ENCODE results near the gene MCM8.
A peak's percentile ranks its signal among the peaks of the same experiment; 100 is the strongest.

Gene MCM8

DNA sequence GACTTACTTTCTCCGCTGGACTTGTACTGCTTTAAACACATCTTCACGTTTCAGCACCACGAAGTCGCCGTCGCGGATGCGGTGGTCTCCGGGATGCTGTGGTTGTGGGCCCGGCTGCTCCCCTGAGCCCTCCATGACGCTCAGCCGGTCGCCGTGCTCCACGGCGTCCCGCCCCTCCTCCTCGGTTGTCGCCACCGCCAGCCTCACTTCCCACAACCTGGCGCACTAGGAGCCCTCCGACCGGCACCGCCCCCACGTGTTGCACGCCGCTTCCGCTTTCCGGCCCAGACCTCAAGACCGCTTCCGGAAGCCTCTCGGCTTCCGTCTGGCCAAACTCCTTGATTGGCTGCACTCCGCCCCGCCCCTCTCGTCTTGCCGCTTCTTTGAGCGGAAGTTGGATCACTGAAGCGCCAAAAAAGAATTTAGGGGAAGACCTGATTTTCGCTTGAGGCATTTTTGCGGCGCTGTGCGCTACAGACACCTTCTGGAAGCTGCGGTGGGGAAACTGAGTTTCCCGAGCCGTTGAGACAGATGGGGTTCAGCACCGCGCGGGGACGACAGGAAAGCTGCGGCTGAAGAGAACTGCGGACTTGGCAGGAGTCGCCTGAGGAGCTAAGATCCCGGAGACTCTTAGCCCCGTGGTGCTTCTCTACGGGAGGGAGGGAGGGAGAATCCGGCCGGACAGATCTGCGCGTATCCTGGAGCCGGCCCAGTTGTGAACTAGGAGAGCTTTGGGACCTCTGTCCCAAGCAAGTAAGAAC, at the start of gene MCM8, which contains the start of gene TRMT6:
TSS of gene MCM8 (plus strand) at position 382 of the 761 bp plus-strand sequence. CDS start 1,364 bp downstream, outside the sequence.
TSS of gene TRMT6 (minus strand) at position 263 of the 761 bp plus-strand sequence. CDS start at position 135, 128 bp downstream.
- FAIRE-seq = peak; percentile 88

DNA sequence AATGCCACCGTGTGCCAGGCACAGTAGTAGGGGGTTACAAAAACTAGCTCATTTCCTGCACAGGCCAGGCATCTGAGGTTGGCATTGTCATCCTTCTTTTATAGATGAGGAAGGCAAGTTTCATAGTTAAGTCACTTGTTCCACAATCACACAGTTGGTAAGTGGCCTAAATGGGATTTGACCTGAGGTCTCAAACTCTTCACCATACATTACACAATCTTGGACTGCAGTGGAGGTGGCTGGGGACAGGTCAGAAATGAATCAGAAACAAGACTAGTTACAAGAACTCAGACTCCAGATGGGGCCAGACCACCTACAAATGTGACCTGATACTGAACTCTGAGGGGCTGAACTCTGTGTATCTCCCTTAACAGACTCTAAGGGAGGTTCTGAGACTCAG, 49.5 kb upstream of the MCM8 start:
- no peak for FAIRE-seq

DNA sequence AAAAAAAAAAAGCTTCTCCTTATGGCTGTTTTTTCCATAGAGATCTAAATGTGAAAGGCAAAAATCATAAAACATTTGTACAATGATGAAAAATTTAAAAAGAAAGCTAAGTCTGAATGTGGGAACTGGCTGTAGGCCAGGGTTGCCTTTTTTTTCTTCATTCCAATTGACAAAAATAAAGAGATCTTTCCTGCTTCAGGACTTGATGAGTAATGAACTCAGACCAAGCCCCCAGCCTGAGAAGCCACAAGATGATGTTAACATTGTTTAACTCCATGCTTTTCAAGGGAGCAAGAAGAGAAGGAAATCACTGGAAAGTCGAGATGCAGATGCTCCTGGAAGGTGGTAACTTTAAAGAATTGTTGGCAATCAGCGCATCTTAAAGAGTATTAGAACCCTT, 41.5 kb upstream of the MCM8 start:
- FAIRE-seq = no peak

DNA sequence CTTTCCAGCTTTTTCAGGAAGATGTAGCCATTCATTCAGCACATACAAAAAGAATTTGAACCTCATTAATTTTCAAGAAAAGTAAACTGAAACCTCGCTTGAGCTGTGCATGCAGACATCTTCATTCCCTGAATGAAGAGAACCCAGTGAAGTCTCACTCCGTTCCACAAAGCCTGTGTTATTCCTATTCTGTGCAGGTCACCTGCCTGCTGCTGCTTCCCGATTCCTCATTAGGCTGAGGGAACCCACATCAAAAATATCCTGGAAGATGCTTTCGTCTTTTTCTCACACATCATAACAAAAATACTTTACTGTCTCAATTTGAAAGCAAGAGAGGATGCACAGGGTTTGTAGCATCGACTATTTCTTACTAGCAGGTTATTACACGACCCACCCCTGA, 40.3 kb upstream of the MCM8 start:
- no peak for FAIRE-seq

DNA sequence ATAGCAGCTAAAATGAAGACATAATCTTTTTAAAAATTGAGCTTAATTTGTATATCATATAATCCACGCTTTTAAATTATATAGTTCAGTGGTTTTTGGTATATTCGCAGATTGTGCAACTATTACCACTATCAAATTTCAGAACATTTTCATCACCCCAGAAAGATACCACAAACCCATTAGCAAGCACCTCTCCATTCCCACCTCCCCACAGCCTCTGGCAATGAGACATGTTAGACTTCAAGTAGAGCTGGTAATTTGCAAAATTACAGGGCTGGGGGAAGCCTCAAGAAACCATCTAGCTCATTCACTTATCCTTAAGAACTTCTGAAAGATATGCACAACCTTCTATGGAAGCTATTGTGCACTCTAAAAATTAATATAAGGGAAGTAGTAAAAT, 37.3 kb upstream of the MCM8 start:
- FAIRE-seq = no peak

DNA sequence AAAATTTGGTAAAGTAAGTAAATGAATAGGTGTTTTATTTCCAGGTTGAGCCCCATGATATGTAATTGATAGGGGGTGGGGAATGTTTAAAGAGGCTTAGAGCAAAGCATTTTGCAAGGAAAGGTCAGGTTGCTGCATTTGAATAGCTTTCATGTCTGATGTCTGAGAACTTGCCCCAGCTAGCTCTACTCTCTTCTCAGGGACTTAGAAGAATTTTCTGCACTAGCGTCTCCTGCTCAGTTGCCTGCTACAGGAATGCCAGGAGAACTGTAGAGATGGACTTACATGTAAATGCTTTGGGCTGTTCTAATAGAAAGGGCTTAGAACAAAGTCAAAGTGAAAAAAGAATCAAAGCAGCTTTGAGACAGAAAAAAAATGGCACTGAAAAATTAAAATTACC, 35.6 kb upstream of the MCM8 start:
- FAIRE-seq = no peak

DNA sequence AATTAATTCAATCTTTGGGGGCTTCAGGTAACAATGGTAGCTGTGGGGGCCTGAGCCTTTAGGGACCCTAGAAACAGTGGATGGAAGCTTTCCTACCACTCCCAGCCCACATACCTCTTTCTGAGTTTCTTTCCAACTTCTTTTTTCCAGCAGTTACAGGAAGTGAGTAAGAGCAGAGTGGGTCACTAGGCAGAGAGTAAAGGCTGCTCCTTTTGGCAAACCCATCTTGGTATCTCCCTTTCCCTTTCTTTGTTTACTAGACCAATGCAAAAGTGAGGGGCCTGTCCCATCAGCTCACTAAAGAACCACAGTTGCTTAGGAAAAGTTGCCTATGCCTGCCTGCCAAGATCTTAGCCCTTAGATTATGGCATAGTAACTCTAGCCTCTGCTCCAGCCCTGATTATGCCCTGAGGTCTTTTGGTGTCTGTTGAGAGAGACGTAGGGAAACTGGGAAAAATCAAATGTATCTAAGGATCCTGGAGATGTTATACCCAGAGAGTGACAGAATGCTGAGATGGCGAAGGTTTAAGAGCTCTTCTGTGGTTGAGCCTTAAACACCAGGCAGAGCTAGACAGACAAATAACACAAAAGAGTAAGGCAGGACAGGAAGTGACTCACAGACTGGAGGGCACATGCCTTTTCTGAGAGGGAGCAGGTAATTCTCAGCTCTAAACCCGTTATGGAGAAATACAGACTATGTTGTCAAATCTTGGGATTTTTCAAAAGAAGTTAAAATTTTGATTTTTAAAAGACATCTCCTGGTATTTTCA, 31.4 kb upstream of the MCM8 start:
- FAIRE-seq = no peak

DNA sequence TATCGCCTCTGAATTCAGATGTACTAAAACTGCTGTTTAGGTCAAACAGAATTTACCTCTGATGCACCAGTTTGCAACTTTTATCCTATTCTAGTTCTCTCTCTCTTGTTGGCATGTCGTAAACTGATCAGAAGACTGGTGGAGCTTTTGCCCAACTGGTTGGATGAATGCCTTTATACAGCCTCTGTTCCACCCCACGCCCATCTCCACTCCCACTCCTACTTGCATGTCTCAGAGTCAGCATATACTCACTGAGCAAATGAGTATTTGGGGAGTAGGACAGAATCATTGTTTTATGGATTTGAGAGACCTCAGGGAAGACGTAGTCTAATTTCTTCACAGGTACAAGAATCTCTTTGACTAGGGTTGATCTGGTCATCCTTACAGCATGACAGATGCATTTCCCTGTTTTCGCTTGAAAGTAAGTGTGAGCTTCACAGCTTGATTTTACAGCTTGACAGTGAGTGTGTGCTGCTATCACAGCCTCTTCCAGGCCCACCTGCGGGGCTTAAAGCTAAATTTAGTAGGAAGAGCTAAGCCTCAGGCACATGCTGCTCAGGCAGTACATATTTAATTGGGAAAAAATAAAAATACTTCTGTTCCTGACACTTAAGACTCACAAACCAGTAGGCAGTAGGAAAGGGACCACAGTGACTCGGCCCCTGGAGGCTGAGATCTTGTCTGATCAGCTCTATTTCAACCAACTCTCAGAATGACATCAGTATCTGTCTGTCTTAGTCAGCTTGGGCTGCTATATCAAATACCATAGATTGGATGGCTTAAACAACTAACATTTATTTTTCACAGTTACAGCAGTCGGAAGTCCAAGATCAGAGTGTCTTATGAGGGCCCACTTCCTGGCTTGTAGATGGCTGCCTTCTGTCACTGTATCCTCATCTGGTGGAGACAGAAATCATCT, 30.6 kb upstream of the MCM8 start:
- FAIRE-seq = no peak

DNA sequence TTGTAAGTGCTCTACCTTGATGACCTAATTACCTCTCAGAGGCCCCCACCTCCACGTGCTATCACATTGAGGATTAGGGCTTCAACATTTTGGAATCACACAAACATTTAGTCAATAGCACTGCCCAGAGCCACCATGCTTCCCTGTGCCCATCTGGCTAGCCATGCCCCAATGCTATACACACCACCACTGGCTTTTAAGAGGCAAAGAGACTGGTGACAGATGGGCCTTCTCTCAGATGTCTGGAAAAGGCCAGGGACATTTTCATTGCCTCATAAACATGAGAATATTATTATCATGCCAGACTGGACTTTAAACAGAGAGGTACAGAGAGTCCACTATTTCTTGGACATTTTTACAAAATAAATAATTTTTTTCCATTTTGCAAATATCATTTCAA, 29.9 kb upstream of the MCM8 start:
- no peak for FAIRE-seq

DNA sequence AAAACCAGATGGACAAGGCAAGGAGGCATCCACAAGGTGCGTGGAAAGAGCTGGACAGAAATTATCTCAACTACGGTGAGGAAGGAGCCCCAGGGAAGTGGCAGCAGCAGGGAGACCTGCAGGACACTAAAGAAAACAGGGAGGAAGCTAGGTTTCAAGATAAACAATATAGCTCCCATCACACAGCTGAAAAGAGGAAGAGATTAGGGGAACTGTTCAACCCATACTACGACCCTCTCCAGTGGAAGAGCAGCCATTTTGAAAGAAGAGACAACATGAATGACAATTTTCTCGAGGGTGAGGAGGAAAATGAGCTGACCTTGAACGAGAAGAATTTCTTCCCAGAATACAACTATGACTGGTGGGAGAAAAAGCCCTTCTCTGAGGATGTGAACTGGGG, 27.0 kb upstream of the MCM8 start:
- no peak for FAIRE-seq

DNA sequence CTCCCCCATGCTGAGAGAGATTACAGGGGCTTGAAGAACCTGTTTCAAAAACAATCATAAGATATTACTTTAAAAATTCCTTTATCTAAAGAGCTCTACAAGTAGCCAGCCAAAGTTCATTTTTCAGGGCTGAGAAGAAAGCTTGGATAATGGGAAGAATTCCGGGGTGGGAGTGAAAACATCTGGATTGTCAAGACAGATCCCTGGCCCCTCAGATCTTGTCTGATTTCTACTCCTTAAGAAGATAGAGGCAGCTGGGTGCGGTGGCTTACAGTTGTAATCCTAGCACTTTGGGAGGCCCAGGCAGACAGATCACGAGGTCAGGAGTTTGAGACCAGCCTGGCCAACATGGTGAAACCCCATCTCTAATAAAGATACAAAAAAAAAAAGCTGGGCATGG, 24.9 kb upstream of the MCM8 start:
- no peak for FAIRE-seq

DNA sequence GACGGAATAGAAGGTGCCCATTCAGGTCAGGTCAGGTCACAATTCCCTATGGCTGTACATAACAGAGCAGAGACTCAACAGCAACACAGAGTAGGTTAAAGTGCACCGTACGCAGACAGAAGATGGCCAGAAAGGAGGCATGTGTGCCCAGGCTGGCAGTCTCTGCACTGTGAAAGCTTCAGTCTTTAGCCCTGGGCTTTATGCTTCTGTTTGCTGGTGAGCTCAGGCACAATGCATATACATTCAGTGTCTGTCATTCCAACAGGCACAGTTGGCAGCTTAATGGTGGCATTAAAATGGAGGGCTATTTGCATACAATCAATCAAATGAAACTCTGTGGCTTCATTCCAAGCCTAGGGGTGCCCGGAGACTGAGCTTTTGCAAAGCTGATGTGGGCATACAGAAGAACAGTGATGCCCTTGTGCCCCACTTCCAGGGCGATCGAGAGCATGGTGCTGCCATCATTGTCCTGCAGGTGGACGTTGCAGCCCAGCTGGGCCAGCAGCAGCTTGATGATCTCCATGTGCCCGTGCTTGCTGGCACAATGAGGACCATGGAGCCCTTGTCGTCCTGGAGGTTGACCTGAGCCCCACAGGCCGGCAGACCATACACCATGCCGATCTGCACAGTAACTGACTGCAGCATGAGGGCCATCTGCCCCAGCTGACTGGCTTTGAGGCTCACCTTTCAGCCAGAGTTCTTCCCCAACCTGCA, 22.5 kb upstream of the MCM8 start:
- FAIRE-seq = no peak

DNA sequence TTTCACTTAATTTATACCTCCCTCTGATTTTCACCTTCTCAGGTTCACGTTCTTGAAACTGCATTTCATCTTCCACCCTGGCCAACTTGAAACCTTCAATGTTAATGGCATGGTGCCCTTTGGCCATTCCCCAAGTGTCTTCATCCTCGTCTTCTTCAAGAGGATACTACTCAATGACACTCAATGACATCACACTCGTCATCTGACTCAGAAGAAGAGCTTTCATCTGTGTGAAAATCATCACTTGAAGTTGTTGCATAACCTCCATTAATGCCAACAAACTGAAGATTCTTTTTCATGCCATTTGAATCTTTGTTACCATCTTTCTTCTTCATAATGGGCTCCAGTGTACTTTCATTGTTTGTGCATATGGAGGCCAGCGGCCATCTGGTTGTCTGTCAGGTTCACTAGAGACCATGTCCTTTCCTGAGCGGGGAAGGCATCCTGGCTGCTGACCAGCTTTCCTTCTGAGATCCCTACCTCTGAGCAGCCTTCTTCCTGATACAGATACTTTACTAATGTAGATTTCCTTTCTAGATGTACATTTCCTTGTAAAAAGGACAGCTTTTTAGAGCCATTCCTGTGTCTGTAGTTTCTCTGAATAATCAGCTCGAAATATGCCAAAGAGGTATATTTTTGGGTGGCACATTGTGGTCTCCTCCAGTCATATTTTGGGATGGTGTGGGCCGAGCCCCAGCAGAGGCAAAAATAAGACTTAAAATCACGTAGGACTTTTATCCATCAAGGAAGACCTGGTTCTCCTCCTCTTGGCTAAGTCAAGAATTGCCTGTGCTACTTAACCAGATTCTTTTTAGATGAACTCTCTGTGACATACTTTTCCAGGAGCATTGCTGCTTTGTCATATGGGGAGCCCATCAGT, 21.4 kb upstream of the MCM8 start:
- FAIRE-seq = no peak

DNA sequence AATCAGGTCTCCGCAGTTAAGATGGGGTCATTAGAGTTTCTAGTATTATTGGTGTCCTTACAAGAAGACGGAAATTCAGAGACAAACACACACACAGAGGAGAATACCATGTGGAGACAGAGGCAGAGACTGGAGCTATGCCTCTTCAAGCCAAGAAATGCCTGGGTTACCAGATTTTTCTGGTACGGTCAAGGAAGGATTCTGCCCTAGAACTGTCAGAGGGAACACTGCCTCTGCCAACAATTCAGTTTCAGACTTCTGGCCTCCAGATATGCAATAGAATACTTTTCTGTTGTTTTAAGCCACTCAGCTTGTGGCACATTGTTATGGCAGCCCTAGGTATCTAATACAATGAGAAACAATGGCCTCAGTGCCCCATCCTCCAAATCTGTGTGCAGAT, 19.0 kb upstream of the MCM8 start:
- FAIRE-seq = no peak

DNA sequence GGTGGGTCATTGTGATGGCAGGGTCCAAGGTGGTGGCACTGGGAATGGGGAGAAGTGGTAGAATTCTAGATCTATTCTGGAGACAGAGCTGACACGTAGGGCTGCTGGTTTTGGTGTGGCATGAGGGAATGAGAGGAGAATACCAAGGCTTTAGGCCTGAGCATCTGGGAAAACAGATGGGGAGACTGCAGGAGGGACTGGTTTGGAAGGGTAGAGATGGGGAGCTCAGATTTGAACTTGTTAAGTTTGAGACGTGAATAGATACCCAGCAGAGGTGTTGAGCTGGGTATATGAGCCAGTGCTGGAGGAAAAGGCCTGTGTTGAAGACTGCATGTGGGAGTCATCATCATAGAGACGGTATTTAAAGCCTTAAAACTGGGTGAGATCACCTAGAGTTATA, 17.7 kb upstream of the MCM8 start:
- FAIRE-seq = no peak

DNA sequence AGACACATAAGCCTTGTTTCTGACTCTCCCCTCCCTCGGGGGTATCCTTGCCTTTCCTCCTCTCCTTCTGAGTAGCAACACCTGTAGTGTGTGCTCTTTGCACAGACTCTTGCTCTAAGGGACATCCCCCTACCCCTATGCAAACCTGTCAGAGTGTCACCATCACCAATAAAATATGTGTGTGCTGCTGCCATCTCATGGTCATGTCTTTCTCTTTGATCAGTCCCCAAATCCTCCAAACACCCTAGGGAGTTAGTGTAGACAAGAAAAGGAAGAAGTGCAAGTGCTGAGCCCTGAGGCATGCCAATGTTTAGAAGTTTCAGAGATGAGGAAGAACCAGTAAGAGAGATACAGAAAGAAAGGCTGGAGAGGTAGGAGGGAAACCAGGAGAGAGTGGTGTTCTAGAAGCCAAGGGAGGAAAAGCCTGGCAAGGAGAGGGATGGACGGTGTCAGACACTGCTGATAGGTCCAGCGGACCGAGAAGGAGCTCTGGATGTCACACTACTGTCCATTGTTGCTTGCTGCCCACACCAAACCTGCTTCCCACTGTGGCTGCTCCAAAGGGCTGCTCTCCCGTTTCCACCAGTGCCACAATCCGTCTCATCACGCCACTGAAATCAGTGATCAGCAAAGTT, 16.5 kb upstream of the MCM8 start:
- no peak for FAIRE-seq

DNA sequence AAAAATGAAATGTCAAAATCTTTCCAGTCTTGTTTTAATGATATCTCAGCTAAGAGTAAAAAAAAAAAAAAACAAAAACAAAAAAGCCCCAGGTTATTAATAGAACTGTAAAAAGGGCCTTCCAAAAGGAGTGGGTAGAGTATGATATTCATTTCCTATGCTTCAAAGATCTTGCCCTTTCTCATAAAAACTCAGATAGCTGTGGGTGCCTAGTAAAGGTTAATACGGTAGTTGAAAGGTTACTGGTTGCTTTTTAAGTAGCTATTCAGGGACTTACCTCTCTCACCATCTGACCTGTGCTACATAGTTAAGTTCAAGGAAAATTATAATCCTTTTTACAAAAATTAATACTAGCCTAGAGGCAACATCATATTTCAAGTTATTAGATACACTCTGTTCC, 15.1 kb upstream of the MCM8 start:
- FAIRE-seq = no peak

DNA sequence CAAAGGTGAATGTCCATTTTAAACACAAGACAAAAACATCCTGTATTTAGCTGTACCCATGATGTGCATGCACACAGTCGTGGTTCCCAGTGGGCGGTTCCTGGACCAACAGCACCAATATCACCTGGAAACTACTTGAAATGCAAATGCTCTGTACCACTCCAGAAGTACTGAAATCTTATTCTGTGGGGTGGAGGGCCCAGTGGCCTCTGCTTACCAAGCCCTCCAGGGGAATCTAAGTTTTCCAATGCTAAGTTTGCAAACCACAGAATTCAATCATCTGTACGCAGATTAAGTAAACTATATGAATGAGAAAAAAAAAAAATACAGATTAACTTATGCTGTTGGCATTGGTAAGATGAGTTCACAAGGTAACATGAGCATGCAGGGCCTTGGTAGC, 14.2 kb upstream of the MCM8 start:
- no peak for FAIRE-seq

DNA sequence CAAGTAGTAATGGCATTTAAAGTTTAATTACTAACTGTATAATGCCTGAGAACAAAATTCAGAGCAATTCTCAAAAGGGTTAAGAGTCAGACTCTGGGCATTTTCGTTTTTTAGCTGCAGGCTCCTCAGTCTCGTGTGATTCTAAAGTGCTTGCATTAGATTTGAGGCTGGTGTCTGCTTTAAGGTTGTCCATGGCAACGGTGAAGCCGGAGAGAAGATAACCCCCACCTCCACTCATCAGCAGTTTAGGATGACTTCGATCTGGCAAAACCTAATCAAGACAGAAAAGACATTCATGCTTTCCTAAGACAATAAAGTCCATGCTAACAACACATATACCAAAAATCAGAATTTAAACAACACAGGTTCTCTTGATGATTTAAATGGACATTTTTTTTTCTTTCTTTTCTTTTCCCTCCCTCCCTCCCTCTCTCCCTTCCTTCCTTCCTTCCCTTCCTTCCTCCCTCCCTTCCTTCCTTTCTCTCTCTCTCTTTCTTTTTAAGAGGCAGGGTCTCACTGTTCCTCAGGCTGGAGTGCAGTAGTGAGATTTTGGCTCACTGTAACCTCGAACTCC, 11.9 kb upstream of the MCM8 start:
- no peak for FAIRE-seq

DNA sequence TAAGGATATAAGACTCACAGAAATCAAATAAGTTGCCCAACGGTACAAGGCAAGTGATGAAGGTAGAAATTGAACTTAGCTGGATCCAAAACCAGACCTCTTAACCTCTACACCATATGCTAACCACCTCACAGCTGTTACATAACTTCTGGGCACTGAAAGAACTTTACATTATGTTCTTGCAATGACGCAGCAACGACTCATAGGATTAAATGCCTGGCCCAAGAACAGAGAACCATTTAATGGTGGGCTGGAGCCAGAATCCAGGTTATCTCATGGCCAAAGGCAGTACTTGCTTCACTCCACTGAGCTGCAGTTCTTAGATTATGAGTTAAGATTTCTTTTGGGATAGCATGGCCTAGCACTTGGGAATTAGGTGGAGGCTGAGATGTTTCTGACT, 4.5 kb upstream of the MCM8 start:
- FAIRE-seq = no peak

DNA sequence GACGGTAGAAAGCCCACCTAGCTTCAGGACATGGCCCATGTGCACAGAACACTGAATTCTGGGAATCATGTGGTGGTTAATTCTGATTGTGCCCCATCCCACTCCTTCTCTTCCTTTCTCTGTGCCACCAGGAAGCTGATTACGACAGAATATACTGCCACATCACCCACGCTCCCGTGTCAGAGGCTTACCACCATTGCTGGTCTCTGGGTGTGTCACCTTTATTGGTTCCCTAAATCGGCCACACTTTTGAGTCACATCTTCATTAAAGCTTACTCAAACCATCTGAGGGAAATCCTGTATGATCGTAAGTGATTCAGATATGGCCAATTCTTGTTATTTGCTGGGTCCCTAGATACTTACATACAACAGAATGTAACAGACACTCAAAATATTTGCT, 3.2 kb upstream of the MCM8 start:
- FAIRE-seq = no peak
